Natural killer cell (primary cell): ENCODE measurements around the gene DDN. TPM values are rescaled to one million over a fixed set of nuclear protein-coding genes. Genes with fewer than 3 reads are reported as not detected.

ENCODE experiments used
- ATAC-seq, 3 donors: fragments of 150-1000 bp in 2 of 3; fragments of 200-7000 bp in 1 of 3; cut with Tn5 transposase; 1 replicate in 1 of 3; 2 replicates in 2 of 3; pipeline ENCODE4 v1.10.0; 2021; ENCODE audit warnings: mild to moderate bottlenecking in 2 of 3, moderate library complexity in 2 of 3
- DNase-seq, 2 donors: peaks; one replicate each; pipeline versions ENCODE4 v3.0.0 to v3.0.0-alpha.2; 2013 to 2021; ENCODE audit warnings: mixed read lengths in 1 of 2
- H3K27ac ChIP-seq: one replicate; pipeline ENCODE4 v1.5.1; 2013; ENCODE audit warnings: mild to moderate bottlenecking, low read length
- H3K27me3 ChIP-seq: one replicate; pipeline ENCODE4 v1.6.1; 2013; ENCODE audit warnings: low read length; ENCODE audit not compliant: control insufficient read depth, insufficient read depth
- H3K36me3 ChIP-seq: one replicate; pipeline ENCODE4 v1.6.1; 2013; ENCODE audit warnings: low read length; ENCODE audit not compliant: control insufficient read depth, insufficient read depth
- H3K4me1 ChIP-seq: one replicate; pipeline ENCODE4 v1.6.1; 2013; ENCODE audit warnings: low read length; ENCODE audit not compliant: control insufficient read depth, insufficient read depth
- H3K4me3 ChIP-seq: one replicate; pipeline ENCODE4 v1.5.1; 2013; ENCODE audit warnings: low read length
- H3K9me3 ChIP-seq: one replicate; pipeline ENCODE4 v1.6.1; 2013; ENCODE audit warnings: low read length; ENCODE audit not compliant: control insufficient read depth, insufficient read depth
- H3K27ac Mint-ChIP-seq, 2 donors: one replicate each; pipeline ENCODE4 v1.8.0; 2022; ENCODE audit warnings: mild to moderate bottlenecking in 2 of 2, mixed read lengths in 2 of 2, moderate library complexity in 1 of 2
- H3K27me3 Mint-ChIP-seq, 2 donors: one replicate each; pipeline ENCODE4 v1.8.0; 2022; ENCODE audit warnings: low read depth in 2 of 2, mixed read lengths in 2 of 2
- H3K36me3 Mint-ChIP-seq: one replicate; pipeline ENCODE4 v1.8.0; 2022; ENCODE audit warnings: mixed read lengths
- H3K4me1 Mint-ChIP-seq, 2 donors: one replicate each; pipeline ENCODE4 v1.8.0; 2022; ENCODE audit warnings: mixed read lengths in 2 of 2
- H3K4me3 Mint-ChIP-seq: one replicate; pipeline ENCODE4 v1.8.0; 2022; ENCODE audit warnings: mild to moderate bottlenecking, moderate library complexity, mixed read lengths
- H3K9me3 Mint-ChIP-seq, 2 donors: one replicate each; pipeline ENCODE4 v1.8.0; 2022; ENCODE audit warnings: mixed read lengths in 2 of 2
- whole genome bisulfite sequencing: methylation state at CpG from one replicate; pipeline ENCODE4 v1.1.7; 2013; ENCODE audit warnings: missing lambda C conversion rate; ENCODE audit not compliant: insufficient coverage; 5-methylcytosine and 5-hydroxymethylcytosine counted together
- intact Hi-C: fragments of 100-400 bp; cut with micrococcal nuclease; formaldehyde crosslinking; loops from one replicate; pipeline ENCODE4 v1.14.2; 2022
- total RNA-seq, 4 donors: library from RNA; stranded (reverse); fragments of 120-200 nt in 1 of 4; gene quantifications; one replicate each; pipeline versions ENCODE4 v1.2.3 to v1.2.4, GENCODE V29; 2013 to 2022
- TF ChIP-seq, protein P1 (sequence below): fragments of 200-600 bp; IDR thresholded peaks from one replicate; pipeline ENCODE4 v1.8.0; 2022; ENCODE audit warnings: antibody characterized with exemption

Gene DDN
- total RNA-seq, 3 donors from 2014 or later (not counting 1 experiment from before 2014, with no cell fraction given) = 1.1 to 3.4 (median 1.4) TPM

DNA sequence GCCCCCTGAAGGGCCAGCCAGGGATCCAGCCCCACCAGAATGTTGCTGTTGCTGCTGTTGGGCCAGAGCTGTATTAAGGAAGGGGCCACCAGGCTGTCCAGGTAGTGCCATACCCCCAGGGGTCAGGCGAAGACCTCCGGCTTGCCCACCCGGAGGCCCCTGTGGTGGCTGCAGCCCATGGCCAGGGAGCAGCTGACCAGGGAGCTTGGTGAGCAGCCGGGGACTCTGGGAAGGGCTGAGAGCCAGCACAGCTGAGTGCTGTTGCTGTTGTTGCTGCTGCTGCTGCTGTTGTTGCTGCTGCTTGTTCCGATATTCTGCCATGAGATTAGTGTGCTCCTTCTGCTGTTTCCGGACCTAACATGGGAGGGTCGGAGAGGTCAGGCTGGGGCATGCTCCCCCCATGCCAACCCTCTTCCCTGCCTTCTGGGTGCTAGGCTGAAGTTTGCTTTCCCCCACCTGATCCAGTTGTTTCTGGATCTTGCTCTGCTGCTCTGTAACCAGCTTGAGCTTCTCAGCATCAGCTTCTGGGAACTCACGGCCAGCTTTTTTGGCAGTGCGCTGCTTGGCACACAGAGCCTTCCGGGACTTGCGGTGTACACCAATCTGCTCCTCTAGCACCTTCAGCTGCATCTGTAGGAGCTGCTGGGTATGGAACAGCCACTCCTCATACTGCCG is 34.6 kb upstream of the DDN start:
- H3K27ac Mint-ChIP-seq = peak overlapping the region; percentile 41 to 48
- no peaks in the 10 kb centered on the region for H3K36me3 Mint-ChIP-seq
- Histone ChIP-seq H3K9me3 (no peaks in the 10 kb centered on the region), H3K27ac (no peak overlapping the region), H3K4me1 (no peaks in the 10 kb centered on the region), H3K4me3 (no peak overlapping the region), H3K36me3 (peaks cover 68% of the 10 kb centered on the region), H3K27me3 (no peaks in the 10 kb centered on the region)
- TF ChIP-seq, protein P1, sequence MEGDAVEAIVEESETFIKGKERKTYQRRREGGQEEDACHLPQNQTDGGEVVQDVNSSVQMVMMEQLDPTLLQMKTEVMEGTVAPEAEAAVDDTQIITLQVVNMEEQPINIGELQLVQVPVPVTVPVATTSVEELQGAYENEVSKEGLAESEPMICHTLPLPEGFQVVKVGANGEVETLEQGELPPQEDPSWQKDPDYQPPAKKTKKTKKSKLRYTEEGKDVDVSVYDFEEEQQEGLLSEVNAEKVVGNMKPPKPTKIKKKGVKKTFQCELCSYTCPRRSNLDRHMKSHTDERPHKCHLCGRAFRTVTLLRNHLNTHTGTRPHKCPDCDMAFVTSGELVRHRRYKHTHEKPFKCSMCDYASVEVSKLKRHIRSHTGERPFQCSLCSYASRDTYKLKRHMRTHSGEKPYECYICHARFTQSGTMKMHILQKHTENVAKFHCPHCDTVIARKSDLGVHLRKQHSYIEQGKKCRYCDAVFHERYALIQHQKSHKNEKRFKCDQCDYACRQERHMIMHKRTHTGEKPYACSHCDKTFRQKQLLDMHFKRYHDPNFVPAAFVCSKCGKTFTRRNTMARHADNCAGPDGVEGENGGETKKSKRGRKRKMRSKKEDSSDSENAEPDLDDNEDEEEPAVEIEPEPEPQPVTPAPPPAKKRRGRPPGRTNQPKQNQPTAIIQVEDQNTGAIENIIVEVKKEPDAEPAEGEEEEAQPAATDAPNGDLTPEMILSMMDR = no peak
- H3K9me3 Mint-ChIP-seq = no peaks in the 10 kb centered on the region
- no peak overlapping the region for H3K4me3 Mint-ChIP-seq
- no peaks in the 10 kb centered on the region for H3K27me3 Mint-ChIP-seq
- intact Hi-C loops = no loop called here
- 97% methylated on average over 12 of the region's 12 CpGs for WGBS
- peaks cover 0 to 5% of the 10 kb centered on the region in 2 donors for H3K4me1 Mint-ChIP-seq
- ATAC-seq (no peak), DNase-seq (no peak)

DNA sequence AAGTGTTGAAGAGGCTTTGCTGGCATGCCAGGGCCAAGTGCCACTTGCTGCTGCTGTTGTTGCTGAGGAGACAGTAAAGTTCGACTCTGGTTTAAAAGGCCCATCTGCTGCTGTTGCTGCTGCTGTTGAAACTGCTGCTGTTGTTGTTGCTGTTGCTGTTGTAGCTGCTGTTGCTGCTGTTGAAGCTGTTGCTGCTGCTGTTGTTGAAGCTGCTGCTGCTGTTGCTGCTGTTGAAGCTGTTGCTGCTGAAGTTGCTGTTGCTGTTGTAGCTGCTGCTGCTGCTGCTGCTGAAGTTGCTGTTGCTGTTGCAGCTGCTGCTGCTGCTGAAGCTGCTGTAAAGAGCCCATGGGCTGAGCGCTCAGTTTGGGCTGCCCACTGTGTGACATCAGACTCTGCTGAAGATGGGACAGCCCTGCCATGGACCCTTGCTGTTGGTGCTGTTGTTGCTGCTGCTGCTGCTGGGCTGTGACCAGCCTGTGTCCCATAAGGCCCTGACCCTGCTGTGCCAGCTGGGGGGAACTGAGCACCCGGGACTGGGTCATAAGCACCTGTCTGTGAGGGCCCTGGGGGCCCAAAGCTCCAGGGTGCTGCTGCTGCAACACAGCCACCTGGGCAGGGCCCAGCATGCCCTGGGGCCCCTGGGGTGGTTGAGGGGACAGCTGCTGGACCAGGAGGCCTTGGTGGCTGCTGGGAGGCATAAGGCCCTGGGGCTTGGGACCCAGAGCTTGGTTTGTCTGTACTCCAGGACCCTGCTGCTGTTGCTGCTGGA is 33.7 kb upstream of the DDN start:
- Mint-ChIP-seq H3K4me1 (peaks cover 0 to 5% of the 10 kb centered on the region in 2 donors), H3K36me3 (no peaks in the 10 kb centered on the region), H3K27me3 (no peaks in the 10 kb centered on the region), H3K4me3 (no peak overlapping the region), H3K9me3 (no peaks in the 10 kb centered on the region), H3K27ac (peak overlapping the region in 1 of 2 donors; percentile 48)
- H3K4me3 ChIP-seq = no peak overlapping the region
- H3K9me3 ChIP-seq = no peaks in the 10 kb centered on the region
- no peaks in the 10 kb centered on the region for H3K4me1 ChIP-seq
- no peak overlapping the region for H3K27ac ChIP-seq
- TF ChIP-seq, protein P1 = no peak
- no peaks in the 10 kb centered on the region for H3K27me3 ChIP-seq
- peak in 1 of 3 donors; percentile 27 for ATAC-seq
- peaks cover 67% of the 10 kb centered on the region for H3K36me3 ChIP-seq
- intact Hi-C loops = no loop called here
- DNase-seq = no peak
- WGBS = 87% methylated on average over 3 of the region's 3 CpGs

DNA sequence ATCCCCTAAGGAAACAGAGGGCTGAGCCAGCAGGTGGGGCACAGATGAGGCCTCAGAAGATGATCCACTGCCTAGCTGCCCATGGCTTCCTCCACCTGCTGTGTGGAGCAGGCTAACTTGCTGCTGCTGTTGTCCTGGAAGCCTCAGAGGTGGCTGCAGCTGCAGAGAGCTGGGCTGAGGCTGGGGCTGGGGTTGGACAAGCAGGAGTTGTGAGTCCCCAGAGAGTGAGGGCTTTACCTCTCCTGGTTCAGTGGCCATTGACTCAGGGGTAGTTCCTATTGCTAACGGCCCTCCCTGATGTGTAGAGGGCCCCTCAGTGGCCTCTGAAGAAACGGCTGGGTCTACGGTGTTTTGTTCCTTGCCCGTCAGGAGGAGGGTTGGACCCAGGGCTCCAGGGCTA is 33.1 kb upstream of the DDN start:
- Histone ChIP-seq H3K27me3 (no peaks in the 10 kb centered on the region), H3K9me3 (no peaks in the 10 kb centered on the region), H3K36me3 (peaks cover 66% of the 10 kb centered on the region), H3K4me3 (no peak overlapping the region), H3K4me1 (no peaks in the 10 kb centered on the region), H3K27ac (no peak overlapping the region)
- Mint-ChIP-seq H3K27ac (no peak overlapping the region), H3K27me3 (no peaks in the 10 kb centered on the region), H3K4me3 (no peak overlapping the region), H3K36me3 (no peaks in the 10 kb centered on the region), H3K4me1 (peaks cover 0 to 5% of the 10 kb centered on the region in 2 donors), H3K9me3 (no peaks in the 10 kb centered on the region)
- 84% methylated on average over 4 of the region's 4 CpGs for WGBS
- intact Hi-C loops = no loop called here
- TF ChIP-seq, protein P1 = no peak
- DNase-seq (no peak), ATAC-seq (no peak)
